Kidney capillary endothelial cell (primary cell): ENCODE measurements around the gene LTA.
A peak's percentile ranks its signal among the peaks of the same experiment; 100 is the strongest.

Experiments used
- DNase-seq: peaks from one replicate; pipeline ENCODE4 v3.0.0-alpha.2; 2018; ENCODE audit warnings: low spot score

The LTA gene

DNA sequence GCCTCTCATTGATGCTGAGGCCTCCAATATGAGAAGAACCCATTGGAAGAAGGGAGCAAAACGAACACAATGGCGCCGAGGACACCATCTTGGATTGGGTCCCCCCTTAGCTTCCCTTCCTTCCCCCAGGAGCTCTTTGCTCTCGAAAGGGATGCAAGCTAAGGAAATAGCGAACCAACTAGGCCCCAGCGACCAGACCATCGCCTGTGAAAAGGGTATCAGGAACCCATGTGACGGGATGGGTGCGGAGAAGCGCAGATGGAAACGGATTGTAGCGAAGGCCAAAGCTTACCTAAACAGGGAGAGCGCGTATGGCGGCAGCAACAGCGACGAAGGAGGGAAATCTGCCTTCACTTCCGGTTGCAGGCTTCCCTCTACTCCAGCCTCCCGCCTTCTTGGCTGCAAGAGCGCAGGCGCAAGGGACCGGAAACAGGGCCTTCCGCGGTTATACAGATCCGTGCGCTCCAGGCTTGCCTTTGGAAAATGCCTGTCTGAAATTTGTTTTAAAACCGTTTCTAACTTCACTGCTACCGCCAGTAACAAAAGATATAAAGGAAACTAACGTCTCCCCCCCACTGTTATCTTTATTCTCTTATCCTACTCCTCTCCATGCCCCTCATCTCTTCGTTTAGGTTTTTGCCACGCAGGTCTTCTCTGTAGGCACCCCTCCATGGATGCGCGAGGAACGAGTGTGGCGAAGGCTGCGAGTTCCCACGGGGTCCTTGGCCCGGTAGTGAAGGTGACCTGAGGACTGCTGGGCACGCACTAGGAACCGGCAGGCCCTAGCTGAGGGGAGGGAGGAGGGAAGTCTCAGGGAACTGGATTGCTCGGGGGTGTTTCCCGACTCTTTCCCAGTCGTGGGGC is 30.2 kb upstream of the LTA start, which contains the start of gene DDX39B:
TSS of gene DDX39B (minus strand) at position 346 of the 864 bp plus-strand sequence. CDS start 1,471 bp downstream, outside the sequence.
- DNase-seq, result peak; percentile 91

DNA sequence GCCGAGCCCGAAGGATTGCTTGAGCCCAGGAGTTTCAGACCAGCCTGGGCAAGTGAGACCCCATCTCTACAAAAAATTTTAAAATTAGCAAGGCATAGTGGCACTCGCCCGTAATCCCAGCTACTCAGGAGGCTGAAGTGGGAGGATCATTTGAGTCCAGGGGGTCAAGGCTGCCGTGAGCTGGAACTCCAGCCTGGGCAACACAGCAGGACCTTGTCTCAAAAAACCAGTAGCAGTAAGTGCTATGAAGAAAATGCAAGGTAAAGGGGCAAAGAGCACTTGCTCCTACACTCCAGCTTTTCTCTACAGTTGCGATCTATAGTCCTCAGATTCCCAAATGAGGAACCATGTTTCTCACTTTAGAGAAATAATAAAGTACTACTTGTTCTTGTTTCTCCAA is 28.4 kb upstream of the LTA start:
- no peak for DNase-seq

DNA sequence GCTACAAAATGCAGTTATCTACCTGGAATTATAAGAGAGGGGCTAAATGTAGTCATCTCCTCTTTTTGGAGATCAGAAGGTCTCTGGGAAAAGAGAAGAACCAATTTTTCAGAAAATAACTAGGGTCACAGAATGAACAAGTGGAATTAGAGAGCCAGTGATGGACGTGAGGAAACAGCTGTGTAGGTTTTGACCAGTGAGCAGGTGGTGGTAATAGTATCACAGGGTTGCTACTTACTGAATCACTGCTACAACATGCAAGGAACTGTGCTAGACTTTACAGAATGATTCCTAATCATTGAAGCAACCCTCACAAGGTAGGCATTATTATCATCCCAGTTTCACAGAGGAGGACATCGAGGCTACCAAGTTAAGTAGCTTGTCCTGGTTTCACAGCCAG is 27.4 kb upstream of the LTA start:
- no peak for DNase-seq

DNA sequence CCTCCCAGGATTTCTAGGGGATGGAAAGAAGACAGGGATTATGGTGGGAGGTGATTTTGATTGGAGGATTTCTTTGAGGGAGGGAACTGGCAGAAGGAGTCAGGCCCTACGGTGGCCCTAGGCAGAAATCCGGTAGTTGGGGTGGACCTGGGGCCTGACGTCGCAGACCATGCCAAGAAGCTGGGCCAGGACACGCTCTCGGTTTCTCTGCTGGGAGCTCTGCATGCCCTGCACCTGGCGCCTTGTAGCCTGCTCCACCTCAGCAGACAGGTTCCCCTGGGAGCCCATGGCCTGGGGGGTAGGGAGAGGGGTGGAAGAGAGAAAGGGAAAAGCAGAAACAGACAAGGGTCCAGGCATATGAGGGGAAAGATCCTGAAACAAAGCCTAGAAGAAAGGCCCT is 26.8 kb upstream of the LTA start:
- DNase-seq, result no peak

DNA sequence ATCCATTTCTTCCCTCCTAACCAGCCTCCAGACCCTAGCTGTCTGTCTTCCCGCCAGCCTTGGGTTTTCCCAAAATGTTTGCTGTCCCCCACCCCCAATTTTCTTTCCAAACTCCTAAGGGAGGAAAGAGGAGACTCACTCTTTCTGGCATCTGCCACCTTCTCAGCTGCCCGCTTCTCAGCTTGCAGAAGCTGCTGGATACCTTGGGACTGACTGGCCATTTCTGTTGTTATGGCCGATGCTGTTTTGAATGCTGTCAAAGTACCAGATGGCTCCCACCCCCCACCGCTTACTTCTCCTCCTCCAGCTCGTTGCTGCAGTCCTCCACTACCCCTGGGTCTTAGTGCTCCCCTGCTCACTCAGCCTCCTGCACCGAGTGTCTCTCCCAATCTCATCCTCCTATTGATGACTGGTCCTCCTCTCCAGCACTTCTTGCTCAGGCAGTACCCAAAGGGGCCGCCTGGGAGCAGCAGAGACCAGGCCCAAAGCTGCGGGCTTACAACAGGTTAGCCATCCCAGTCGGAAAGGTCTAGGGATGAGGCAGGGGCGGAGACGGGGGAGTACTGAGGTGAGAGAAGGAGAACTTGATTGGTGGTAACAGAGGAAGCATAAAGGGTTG is 25.6 kb upstream of the LTA start, which contains the start of gene ATP6V1G2:
TSS of gene ATP6V1G2 (minus strand) at position 270 of the 619 bp plus-strand sequence. CDS start at position 221, 49 bp downstream.
- peak; percentile 91 for DNase-seq

DNA sequence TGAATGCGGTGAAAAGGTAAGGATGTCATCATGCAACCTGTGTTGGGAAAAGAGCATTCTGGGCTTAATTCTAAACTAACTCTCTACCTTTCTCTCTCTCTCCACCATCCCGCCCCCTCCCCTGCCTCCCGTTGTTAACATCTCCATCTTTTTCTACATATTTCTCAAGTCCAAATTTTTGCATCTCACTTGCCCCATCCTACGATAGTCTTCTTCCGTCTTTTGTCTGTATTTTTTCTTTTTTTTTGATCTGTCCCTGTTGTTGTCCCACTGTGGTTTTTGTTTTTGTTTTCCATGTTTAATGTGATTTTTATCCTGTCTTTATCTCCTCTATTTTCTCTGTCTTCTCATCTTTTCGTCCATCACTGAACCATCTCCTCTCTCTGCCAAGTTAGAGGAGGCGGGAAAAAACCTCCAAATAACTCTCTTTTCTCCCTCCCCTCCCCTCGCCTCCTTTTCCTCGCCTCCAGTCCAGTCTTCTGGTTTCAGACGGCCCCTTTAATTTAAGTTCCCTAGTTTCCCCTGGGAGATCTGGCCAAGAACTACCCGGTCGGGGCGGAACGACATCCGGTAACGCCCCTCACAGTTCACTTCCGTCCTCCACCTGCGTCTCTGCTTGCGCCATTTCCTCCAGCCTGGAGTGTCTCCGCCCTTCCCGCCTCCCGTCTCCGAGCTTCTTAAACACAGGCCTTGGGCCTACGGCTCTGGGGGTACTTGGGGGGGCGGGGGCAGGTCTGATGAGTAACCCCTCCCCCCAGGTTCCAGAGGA is 24.9 kb upstream of the LTA start, which contains the start of gene NFKBIL1:
TSS of gene NFKBIL1 (plus strand) at position 651 of the 769 bp plus-strand sequence. CDS start at position 738, 87 bp downstream.
- DNase-seq, result peak; percentile 85

DNA sequence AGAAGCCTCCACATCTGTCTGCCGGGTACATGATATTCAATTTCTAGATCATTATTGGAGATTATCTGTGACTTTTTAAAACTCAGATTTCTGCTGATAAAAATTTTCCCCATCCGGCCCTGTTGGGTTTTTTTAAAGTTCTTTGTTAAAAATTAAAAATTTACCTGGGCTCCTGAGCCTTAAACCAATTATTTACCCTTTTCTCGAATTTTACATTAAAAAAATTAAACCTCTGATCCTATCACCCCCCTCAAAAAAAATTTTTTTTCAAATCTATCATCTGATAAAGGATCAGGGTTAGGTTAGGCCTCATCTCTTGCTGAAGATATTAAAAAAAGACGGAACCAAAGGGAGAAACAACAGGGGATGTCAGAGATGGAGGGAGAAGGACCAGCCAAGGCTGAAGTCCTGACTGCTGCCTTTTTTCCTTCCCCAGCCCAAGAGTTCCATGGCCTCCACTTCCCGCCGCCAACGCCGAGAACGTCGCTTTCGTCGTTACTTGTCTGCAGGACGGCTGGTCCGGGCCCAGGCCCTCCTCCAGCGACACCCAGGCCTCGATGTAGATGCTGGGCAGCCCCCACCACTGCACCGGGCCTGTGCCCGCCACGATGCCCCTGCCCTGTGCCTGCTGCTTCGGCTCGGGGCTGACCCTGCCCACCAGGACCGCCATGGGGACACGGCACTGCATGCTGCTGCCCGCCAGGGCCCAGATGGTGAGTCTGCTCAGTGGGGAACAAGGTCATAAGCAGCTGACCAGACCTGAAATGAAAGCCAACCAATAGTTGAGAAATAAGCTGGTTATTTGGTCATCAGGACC is 24.2 kb upstream of the LTA start:
- no peak for DNase-seq

DNA sequence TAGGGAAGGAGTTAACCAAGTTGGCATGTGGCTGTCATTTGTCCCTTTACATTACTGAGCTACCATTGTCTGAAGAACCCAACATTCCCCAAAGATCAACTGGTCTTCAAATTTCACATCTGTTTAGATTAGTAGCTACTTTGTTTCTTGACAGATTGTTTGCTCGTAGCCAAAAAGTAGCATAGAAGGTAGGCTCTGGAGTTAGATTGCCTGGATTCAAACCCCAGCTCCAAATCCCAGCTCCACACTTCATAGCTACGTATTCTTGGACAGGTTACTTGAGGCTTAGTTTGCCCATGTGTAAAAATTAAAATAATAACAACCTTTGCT is 23.6 kb upstream of the LTA start:
- no peak for DNase-seq

DNA sequence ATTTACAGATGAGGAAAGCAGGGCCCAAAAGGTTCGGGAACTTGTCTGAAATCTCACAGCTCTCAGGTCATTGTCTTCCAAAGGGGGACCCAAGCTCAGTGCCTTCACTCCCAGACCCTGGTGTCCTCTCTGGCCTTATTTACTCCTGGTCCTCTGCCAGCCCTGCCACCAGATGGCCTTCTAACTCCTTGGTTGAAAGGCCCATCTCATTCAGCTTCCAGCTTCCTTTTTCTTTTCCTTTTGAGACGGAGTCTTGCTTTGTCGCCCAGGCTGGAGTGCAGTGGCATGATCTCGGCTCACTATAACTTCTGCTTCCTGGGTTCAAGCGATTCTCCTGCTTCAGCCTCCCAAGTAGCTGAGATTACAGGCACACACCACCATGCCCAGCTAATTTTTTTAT is 20.7 kb upstream of the LTA start:
- DNase-seq, result peak; percentile 88

DNA sequence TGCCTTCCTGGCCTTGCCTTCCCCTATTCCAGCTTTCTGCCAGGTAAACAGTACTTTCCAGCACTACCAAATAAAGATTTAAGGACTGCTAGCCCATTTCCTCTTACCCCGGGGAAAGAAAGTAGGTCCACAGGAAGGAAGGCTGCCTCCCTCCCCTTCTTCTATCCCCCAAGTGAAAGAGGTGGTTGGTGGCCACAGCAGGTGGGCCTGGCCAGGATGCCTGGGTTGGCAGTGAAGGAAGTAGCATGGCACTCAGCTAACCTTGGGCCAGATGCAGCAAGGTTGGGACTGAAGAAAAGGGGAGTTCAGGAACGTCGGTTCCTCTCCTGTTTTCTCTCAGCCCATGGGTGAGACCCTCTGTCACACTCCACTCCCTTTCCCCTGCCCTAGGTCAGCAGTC is 15.8 kb upstream of the LTA start:
- no peak for DNase-seq

DNA sequence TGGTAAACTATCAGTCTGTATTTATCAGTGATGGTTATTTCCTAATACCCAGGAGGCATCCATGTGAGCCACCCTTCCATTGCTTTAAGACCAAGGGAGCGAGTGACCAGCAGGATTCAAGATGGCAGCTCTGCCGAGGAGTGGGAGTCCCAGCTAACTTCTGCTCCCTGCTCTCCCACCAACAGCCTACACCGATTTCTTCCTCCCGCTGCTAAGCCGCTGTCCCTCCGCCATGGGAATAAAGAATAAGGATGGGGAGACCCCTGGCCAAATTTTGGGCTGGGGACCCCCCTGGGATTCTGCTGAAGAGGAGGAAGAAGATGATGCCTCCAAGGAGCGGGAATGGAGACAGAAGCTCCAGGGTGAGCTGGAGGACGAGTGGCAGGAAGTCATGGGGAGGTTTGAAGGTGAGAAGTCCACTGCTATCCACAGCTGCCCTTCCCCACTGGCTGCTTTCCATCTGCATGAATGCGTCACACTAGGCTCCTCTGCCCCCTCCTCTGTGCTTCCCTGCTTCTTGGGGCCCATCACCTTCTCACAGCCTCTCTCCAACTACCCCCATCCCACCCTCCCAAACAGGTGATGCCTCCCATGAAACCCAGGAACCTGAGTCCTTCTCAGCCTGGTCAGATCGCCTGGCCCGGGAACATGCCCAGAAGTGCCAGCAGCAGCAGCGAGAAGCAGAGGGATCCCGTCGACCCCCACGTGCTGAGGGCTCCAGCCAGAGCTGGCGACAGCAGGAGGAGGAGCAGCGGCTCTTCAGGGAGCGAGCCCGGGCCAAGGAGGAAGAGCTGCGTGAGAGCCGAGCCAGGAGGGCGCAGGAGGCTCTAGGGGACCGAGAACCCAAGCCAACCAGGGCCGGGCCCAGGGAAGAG is 14.4 kb upstream of the LTA start:
- DNase-seq, result no peak

DNA sequence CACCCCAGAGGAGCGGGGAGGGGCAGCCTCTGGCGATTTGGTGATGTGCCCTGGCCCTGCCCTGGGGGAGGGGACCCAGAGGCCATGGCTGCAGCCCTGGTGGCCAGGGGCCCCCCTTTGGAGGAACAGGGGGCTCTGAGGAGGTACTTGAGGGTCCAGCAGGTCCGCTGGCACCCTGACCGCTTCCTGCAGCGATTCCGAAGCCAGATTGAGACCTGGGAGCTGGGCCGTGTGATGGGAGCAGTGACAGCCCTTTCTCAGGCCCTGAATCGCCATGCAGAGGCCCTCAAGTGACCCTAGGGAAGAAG is 13.8 kb upstream of the LTA start:
- no peak for DNase-seq

DNA sequence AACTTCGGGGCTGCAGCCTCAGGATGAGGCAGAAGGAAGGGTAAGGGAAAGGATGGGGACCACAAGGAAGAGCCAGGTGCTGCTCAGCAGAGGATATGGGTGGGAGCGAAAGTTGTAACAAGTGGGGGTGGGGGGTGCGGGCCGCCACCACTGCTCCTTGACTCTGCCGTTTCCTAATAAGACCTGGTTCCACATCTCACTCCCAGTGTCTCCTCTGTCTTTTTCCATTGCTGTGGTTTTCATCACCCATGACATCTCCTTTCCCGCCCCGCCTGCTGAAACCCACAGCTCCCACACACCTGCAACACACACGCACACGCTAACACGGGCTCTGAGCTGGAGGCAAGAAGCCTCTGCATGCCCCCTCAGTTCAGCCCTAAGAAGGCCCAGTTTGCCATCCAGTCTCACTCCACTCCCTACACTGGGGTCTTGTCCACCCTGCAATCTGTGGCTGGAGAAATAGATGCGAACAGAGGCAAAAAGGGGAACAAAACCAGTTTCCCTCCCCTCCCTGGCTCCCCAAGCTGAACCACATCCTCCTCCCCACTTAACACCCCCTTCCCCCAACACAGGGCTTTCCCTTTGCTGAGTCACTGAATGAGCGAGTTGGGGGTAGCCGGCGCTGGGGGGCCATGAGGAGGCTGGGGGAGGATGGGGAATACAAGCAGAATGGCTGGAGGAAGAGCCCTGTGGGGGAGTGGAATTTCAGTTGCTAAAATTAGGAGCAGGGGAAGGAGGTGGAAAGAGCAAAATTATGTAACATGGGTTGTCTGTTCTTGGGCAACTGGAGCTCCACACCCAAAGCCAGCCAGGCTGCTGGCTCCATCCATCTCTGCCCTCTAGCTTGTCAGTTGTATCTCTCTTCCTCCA is 13.2 kb upstream of the LTA start:
- no peak for DNase-seq

DNA sequence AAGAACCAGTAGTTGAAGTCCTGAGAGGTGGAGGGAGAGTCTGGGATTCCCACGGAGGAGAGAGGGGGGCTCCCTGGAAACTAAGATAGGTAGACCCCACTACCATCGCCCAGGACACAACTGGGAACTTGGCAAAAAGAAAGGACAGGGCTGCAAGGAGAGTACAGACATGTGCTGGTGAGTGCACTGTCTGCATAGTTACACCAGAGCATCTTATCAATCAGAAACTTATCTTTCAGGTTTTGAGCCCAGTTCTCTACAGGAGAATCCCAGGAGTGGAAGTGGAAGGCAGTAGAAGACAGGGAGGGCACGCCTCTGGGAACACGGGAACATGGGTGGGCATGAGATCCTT is 12.5 kb upstream of the LTA start:
- no peak for DNase-seq

DNA sequence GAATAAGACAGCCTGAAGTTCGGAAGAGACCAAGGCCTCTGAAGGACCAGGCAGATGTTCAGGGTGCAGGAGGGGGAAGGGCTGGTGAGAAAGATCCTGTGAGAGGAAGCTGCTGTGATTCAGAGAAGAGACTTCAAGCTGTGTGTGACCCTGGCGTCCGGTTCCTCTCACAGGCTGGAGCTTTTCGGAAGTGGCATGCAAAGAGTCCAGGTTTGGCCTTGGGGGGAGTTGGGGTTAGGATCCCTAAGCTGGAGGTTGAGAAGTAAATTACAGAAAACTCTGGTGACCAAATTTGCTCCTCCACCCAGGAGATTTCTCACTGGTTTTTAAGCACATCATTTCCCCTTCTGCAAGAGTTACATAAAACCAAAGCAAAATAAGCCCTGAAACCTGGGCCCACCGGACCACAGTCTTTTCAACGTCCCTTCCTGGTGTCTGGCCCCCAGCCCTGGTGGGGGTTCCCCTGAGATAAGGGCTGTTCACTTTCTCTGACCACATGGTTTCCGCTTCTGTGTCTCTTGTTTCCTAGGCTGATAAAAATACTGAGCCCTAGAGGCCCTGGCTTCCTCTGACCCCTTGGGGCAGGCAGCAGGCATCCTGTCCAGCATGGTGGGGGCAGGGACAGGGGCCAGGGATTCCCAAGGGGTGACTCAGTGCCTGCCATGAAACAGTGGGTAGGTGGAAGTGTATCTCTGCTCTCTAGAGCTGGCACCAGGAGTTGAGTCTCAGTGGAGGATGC is 12.0 kb upstream of the LTA start:
- peak; percentile 98 for DNase-seq

DNA sequence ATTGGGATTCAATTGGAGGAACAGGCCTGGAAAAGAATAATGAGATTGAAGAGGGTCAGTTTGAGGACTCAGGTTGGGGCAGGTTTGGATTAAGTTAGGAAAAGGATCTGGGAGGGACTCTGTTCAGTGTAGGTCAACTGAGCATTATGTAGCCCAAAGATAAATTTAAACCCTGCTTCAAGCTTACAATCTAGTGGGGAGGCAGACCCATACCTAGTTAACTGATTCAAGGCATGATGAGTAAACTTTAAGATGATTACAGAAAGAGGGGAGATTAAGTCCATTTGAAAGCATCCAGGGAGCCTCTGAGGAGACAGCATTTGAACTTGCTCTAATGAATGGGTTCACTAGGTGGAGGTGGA is 11.4 kb upstream of the LTA start:
- no peak for DNase-seq

DNA sequence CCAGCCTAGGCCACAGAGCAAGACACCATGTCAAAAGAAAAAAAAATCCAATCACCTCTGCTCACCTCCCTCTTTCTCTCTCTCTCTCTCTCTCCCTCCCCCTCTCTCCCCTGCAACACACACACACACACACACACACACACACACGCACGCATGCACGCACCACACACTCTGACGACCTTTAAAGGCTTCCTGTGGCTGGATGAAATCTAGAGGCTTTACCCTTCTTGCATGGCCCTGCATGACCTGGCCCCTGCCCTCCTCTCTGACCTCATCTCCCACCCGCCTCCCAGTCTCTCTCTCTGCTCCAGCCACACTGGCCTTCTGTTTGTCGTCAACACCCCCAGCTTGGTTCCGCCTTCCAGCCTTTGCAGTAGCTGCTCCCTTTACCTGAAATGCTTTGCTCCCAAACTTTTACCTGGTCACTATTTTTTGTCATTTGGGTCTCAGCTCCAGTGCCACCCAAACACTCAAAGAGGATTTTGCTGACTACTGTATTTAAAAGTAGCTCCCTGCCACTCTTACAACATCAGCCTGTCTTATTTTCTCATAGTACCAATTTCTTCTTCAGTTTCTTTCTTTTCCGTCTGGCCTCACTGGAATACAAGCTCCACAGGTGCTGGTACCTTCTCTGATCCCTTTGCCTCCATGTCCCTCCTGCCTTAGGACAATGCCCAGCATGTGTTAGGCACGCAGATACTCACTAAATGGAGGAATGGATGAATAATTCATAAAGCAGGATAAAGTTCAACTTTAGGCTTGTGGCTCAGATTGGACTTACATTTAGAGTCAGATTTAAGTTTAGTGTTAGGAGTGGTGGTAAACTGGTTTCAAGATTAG is 4.3 kb upstream of the LTA start:
- no peak for DNase-seq

DNA sequence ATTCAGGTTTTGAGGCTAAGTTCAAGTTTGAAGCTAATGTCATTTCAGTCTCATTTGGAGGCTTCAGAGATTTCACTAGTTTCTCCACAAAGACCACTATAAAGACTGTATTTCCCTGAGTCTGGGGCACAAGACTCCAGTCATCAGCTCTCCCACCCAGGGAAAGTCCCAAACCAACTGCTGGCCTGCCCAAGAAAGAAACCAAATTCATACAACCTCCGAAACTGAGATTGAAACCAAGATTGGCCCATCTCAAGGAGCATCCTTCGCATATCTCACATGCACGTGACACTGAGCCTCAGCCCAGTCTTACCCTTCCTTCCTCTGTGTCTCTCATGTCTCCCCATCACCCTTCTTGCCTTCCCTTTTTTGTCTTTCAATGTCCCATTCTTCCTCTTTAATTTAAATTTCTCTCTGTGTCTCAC is 3.5 kb upstream of the LTA start:
- no peak for DNase-seq
